Esophagus muscularis mucosa (tissue), 4 donors: ENCODE measurements around the gene CACNB3. TPM values are rescaled to one million over a fixed set of nuclear protein-coding genes. Genes with fewer than 3 reads are reported as not detected.

ENCODE experiments used
- DNase-seq: peaks from one replicate; pipeline ENCODE4 v3.0.0-alpha.2; 2017; ENCODE audit errors: extremely low spot score
- H3K27ac ChIP-seq, 4 donors: fragments of 200-600 bp; sonication (generic); replicated peaks in 1 of 4; 1 replicate in 3 of 4; 2 replicates in 1 of 4; pipeline ENCODE4 v1.5.1; 2016 to 2019; ENCODE audit warnings: mild to moderate bottlenecking in 1 of 4
- H3K27me3 ChIP-seq, 4 donors: fragments of 200-600 bp; sonication (generic); one replicate each; pipeline versions ENCODE4 v1.5.1 to v1.6.0; 2016 to 2019
- H3K36me3 ChIP-seq, 4 donors: fragments of 200-600 bp; sonication (generic); one replicate each; pipeline ENCODE4 v1.5.1; 2016 to 2019
- H3K4me1 ChIP-seq, 4 donors: fragments of 200-600 bp; sonication (generic); one replicate each; pipeline ENCODE4 v1.5.1; 2016 to 2019
- H3K4me3 ChIP-seq, 4 donors: fragments of 200-600 bp; sonication (generic); 1 replicate in 2 of 4; 2 replicates in 2 of 4; pipeline ENCODE4 v1.5.1; 2016 to 2019; ENCODE audit warnings: mild to moderate bottlenecking in 4 of 4, moderate library complexity in 1 of 4
- H3K9me3 ChIP-seq, 4 donors: fragments of 200-600 bp; sonication (generic); 1 replicate in 3 of 4; 2 replicates in 1 of 4; pipeline ENCODE4 v1.5.1; 2016 to 2019
- CTCF ChIP-seq, 3 experiments: fragments of 200-600 bp in 2 of 3; fragments of 450-650 bp in 1 of 3; sonication (generic) in 2 of 3; IDR thresholded peaks; one replicate each; pipeline ENCODE4 v1.5.1; 2017 to 2019; ENCODE audit warnings: antibody characterized with exemption in 3 of 3, mild to moderate bottlenecking in 2 of 3, moderate library complexity in 1 of 3
- EP300 ChIP-seq: sonication (generic); formaldehyde crosslinking; IDR thresholded peaks from one replicate; pipeline ENCODE4 v1.6.1; 2017; ENCODE audit warnings: antibody characterized with exemption
- POLR2A ChIP-seq: fragments of 450-650 bp; IDR thresholded peaks from one replicate; pipeline ENCODE4 v1.6.1; 2017; ENCODE audit warnings: antibody characterized with exemption, moderate library complexity, mild to moderate bottlenecking, low read depth
- POLR2AphosphoS5 ChIP-seq, 2 donors: sonication (generic); formaldehyde crosslinking; IDR thresholded peaks; one replicate each; pipeline ENCODE4 v1.6.1; 2017; ENCODE audit warnings: antibody characterized with exemption in 2 of 2
- WGBS: methylation state at CpG from one replicate; pipeline ENCODE4 v1.1.5; 2018; 5-methylcytosine and 5-hydroxymethylcytosine counted together
- intact Hi-C: fragments of 100-400 bp; cut with DNase I; formaldehyde crosslinking; loops from one replicate; pipeline ENCODE4 v1.15.1; 2023
- total RNA-seq, 4 donors: library from RNA; depleted of rRNA; stranded (reverse); fragments of >200 nt; gene quantifications; one replicate each; pipeline versions ENCODE4 v1.1.0 to v1.2.1, GENCODE V29; 2016

CACNB3 gene
- total RNA-seq, 4 donors from 2014 or later: 11.6 to 41.0 (median 28.4) TPM

GRCh38 chr12:48865281-48866051 lies 47.2 kb downstream of the CACNB3 start, which contains the start of gene RND1:
TSS of gene RND1 (minus strand) at chr12:48865870. CDS start at chr12:48865767, 103 bp downstream.
- WGBS: 5% methylated on average over 11 of the region's 32 CpGs
- no peaks in the 10 kb centered on the region for H3K9me3 ChIP-seq
- H3K4me3 ChIP-seq: peak within 1 kb of the TSS; percentile 60 to 75 (median 66)
- H3K36me3 ChIP-seq: peaks cover 0 to 3% (median 0%) of the 10 kb centered on the region in 4 donors
- H3K27me3 ChIP-seq: peaks cover 0 to 39% (median 2%) of the 10 kb centered on the region in 4 donors
- intact Hi-C loops: no loop called here
- H3K27ac ChIP-seq: peak within 1 kb of the TSS in 3 of 4 donors; percentile 35 to 53 (median 36)
- H3K4me1 ChIP-seq: peaks cover 4 to 17% (median 16%) of the 10 kb centered on the region in 4 donors
- TF ChIP-seq POLR2A: peak; percentile 69
- no peak for TF ChIP-seq EP300
- peak; percentile 99 for TF ChIP-seq POLR2AphosphoS5 (IDR thresholded peaks at IDR 0.05)
- no peak for TF ChIP-seq CTCF (IDR thresholded peaks at IDR 0.05)
- DNase-seq: peak; percentile 98

GRCh38 chr12:48866052-48866711 lies 47.9 kb downstream of the CACNB3 start:
- Histone ChIP-seq H3K4me3 (peak overlapping the region; percentile 60 to 75 (median 66)), H3K27ac (peak overlapping the region in 3 of 4 donors; percentile 35 to 53 (median 36)), H3K27me3 (peaks cover 0 to 37% (median 2%) of the 10 kb centered on the region in 4 donors), H3K9me3 (no peaks in the 10 kb centered on the region), H3K36me3 (peaks cover 0 to under 1% (median 0%) of the 10 kb centered on the region in 4 donors), H3K4me1 (peaks cover 4 to 17% (median 16%) of the 10 kb centered on the region in 4 donors)
- no peak for TF ChIP-seq POLR2AphosphoS5 (IDR thresholded peaks at IDR 0.05)
- TF ChIP-seq POLR2A: no peak
- no peak for TF ChIP-seq EP300
- TF ChIP-seq CTCF (IDR thresholded peaks at IDR 0.05): no peak
- intact Hi-C loops: no loop called here
- WGBS: 76% methylated on average over 6 of the region's 6 CpGs
- no peak for DNase-seq

- H3K4me3 ChIP-seq: no peak overlapping the region
- H3K9me3 ChIP-seq: no peaks in the 10 kb centered on the region
- intact Hi-C loops: no loop called here
- H3K27ac ChIP-seq: no peak overlapping the region
- no peaks in the 10 kb centered on the region for H3K36me3 ChIP-seq
- no peak for DNase-seq
- H3K4me1 ChIP-seq: peaks cover 4 to 17% (median 16%) of the 10 kb centered on the region in 4 donors
- WGBS: 92% methylated on average over 2 of the region's 2 CpGs
- TF ChIP-seq POLR2AphosphoS5 (IDR thresholded peaks at IDR 0.05): no peak
- no peak for TF ChIP-seq POLR2A
- no peak for TF ChIP-seq EP300
- TF ChIP-seq CTCF (IDR thresholded peaks at IDR 0.05): no peak
- peaks cover 0 to 16% (median 2%) of the 10 kb centered on the region in 4 donors for H3K27me3 ChIP-seq
These were observed 50.2 kb downstream of the CACNB3 start for GRCh38 chr12:48868451-48868850.

- intact Hi-C loops: no loop called here
- no peaks in the 10 kb centered on the region for H3K9me3 ChIP-seq
- no peak for DNase-seq
- H3K27ac ChIP-seq: no peak overlapping the region
- no peak for TF ChIP-seq POLR2A
- no peak for TF ChIP-seq POLR2AphosphoS5 (IDR thresholded peaks at IDR 0.05)
- TF ChIP-seq CTCF (IDR thresholded peaks at IDR 0.05): no peak
- TF ChIP-seq EP300: no peak
- no peak overlapping the region for H3K4me3 ChIP-seq
- 67% methylated on average over 2 of the region's 2 CpGs for WGBS
- H3K4me1 ChIP-seq: peaks cover 4 to 17% (median 16%) of the 10 kb centered on the region in 4 donors
- peaks cover 0 to 9% (median 2%) of the 10 kb centered on the region in 4 donors for H3K27me3 ChIP-seq
- H3K36me3 ChIP-seq: no peaks in the 10 kb centered on the region
These were observed 50.9 kb downstream of the CACNB3 start for GRCh38 chr12:48869191-48869590.
